Endodermal cell (in vitro differentiated cells): ENCODE measurements around the gene THSD7A. TPM values are rescaled to one million over a fixed set of nuclear protein-coding genes. Genes with fewer than 3 reads are reported as not detected.

ENCODE experiments used
- DNase-seq: peaks from one replicate; pipeline ENCODE4 v3.0.0-alpha.2; 2017
- H3K27ac ChIP-seq: 2 replicates; pipeline ENCODE4 v1.5.1; 2013; ENCODE audit warnings: mild to moderate bottlenecking, low read depth, low read length, moderate library complexity
- H3K27me3 ChIP-seq: 2 replicates; pipeline ENCODE4 v1.6.1; 2013; ENCODE audit warnings: mild to moderate bottlenecking, low read length, moderate library complexity; ENCODE audit not compliant: insufficient read depth, control insufficient read depth, poor library complexity, severe bottlenecking
- H3K36me3 ChIP-seq: 2 replicates; pipeline ENCODE4 v1.7.0; 2013; ENCODE audit warnings: mild to moderate bottlenecking, low read length, moderate library complexity; ENCODE audit not compliant: control insufficient read depth, insufficient read depth
- H3K4me1 ChIP-seq: one replicate; pipeline ENCODE4 v1.7.0; 2013; ENCODE audit warnings: low read length; ENCODE audit not compliant: control insufficient read depth, insufficient read depth
- H3K4me3 ChIP-seq: 2 replicates; pipeline ENCODE4 v1.5.1; 2013; ENCODE audit warnings: mild to moderate bottlenecking, low read length, moderate library complexity
- H3K9ac ChIP-seq: 2 replicates; pipeline ENCODE4 v1.6.1; 2013; ENCODE audit warnings: mild to moderate bottlenecking, low read length, moderate library complexity; ENCODE audit not compliant: poor library complexity, severe bottlenecking; ENCODE audit errors: extremely low read depth
- H3K9me3 ChIP-seq: 2 replicates; pipeline ENCODE4 v1.6.1; 2013; ENCODE audit warnings: mild to moderate bottlenecking, low read length, moderate library complexity; ENCODE audit not compliant: control insufficient read depth
- H3K27ac Mint-ChIP-seq: 2 replicates; pipeline ENCODE4 v1.8.0; 2020; ENCODE audit warnings: mixed read lengths
- H3K27me3 Mint-ChIP-seq: 2 replicates; pipeline ENCODE4 v1.8.0; 2021; ENCODE audit warnings: mild to moderate bottlenecking, mixed read lengths; ENCODE audit not compliant: insufficient read depth
- H3K36me3 Mint-ChIP-seq: 2 replicates; pipeline ENCODE4 v1.8.0; 2020; ENCODE audit warnings: low read depth, mixed read lengths
- H3K4me1 Mint-ChIP-seq: 2 replicates; pipeline ENCODE4 v1.8.0; 2020; ENCODE audit warnings: mixed read lengths
- H3K4me3 Mint-ChIP-seq: 2 replicates; pipeline ENCODE4 v1.8.0; 2020; ENCODE audit warnings: mild to moderate bottlenecking, moderate library complexity, mixed read lengths
- H3K9me3 Mint-ChIP-seq: 2 replicates; pipeline ENCODE4 v1.8.0; 2020; ENCODE audit warnings: mild to moderate bottlenecking, mixed read lengths
- WGBS, 2 experiments: methylation state at CpG; one replicate each; pipeline versions ENCODE4 v1.1.5 to v1.1.7; 2013; ENCODE audit warnings: missing lambda C conversion rate in 2 of 2, mixed read lengths in 1 of 2; ENCODE audit not compliant: insufficient coverage in 1 of 2, insufficient read length in 1 of 2; 5-methylcytosine and 5-hydroxymethylcytosine counted together
- total RNA-seq, 2 donors: library from RNA; stranded (reverse); fragmentation: NEBNext Ultra II Directional in 1 of 2; extraction: Animal tissue kit (Norgen Biotek cat#: 25700) in 1 of 2; gene quantifications; 2 replicates in 1 of 2; 3 replicates in 1 of 2; pipeline ENCODE4 v1.2.1, GENCODE V29; 2021
- TF ChIP-seq, protein P1 (sequence below): fragments of 200-600 bp; sonication (generic); conservative IDR thresholded peaks from 2 replicates; pipeline ENCODE4 v1.5.0; 2021; ENCODE audit warnings: antibody characterized with exemption, mild to moderate bottlenecking

The THSD7A gene
- total RNA-seq, 2 donors from 2014 or later, result 0.73 to 1.3 TPM

DNA sequence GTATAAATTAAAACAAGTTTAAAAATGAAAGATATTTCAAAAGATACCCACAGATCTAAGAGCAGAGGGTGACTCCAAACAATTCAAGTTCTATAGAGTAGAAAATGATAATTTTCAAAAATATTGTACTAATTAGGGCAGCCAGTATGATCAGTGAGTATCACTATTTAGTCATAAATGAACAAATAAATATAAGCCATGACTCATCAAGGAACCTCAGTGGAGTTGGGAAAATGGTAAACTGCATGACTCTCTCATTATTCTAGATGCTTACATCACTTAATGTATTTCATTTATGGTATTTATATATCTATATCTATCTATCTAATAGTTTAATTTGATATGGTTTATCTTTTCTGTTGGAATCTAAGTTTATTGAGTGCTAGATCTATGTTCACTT is 94.3 kb downstream of the THSD7A start:
- no peaks in the 10 kb centered on the region for H3K4me1 ChIP-seq

GRCh38 chr7:11732207-11732606 is 99.8 kb downstream of the THSD7A start:
- Mint-ChIP-seq H3K27ac (no peak overlapping the region), H3K36me3 (no peaks in the 10 kb centered on the region), H3K4me3 (no peak overlapping the region), H3K9me3 (no peaks in the 10 kb centered on the region), H3K27me3 (no peaks in the 10 kb centered on the region), H3K4me1 (peaks cover 3% of the 10 kb centered on the region)
- TF ChIP-seq, protein P1, sequence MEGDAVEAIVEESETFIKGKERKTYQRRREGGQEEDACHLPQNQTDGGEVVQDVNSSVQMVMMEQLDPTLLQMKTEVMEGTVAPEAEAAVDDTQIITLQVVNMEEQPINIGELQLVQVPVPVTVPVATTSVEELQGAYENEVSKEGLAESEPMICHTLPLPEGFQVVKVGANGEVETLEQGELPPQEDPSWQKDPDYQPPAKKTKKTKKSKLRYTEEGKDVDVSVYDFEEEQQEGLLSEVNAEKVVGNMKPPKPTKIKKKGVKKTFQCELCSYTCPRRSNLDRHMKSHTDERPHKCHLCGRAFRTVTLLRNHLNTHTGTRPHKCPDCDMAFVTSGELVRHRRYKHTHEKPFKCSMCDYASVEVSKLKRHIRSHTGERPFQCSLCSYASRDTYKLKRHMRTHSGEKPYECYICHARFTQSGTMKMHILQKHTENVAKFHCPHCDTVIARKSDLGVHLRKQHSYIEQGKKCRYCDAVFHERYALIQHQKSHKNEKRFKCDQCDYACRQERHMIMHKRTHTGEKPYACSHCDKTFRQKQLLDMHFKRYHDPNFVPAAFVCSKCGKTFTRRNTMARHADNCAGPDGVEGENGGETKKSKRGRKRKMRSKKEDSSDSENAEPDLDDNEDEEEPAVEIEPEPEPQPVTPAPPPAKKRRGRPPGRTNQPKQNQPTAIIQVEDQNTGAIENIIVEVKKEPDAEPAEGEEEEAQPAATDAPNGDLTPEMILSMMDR, result no peak
- Histone ChIP-seq H3K4me1 (no peaks in the 10 kb centered on the region), H3K4me3 (no peak overlapping the region), H3K9ac (no peak overlapping the region), H3K36me3 (no peaks in the 10 kb centered on the region), H3K27me3 (no peaks in the 10 kb centered on the region), H3K27ac (no peak overlapping the region), H3K9me3 (no peaks in the 10 kb centered on the region)
- no peak for DNase-seq
- WGBS, 2 experiments, result 92% methylated on average over 2 of the region's 4 CpGs; no CpG with 5 or more reads in 1 of the 2 experiments

More for the DNA sequence above, 94.3 kb downstream of the THSD7A start:
- Mint-ChIP-seq H3K27me3 (no peaks in the 10 kb centered on the region), H3K27ac (no peak overlapping the region), H3K36me3 (no peaks in the 10 kb centered on the region), H3K4me3 (no peak overlapping the region), H3K4me1 (peaks cover 3% of the 10 kb centered on the region), H3K9me3 (no peaks in the 10 kb centered on the region)
- Histone ChIP-seq H3K27me3 (no peaks in the 10 kb centered on the region), H3K36me3 (no peaks in the 10 kb centered on the region), H3K9ac (no peak overlapping the region), H3K4me3 (no peak overlapping the region), H3K9me3 (no peaks in the 10 kb centered on the region), H3K27ac (no peak overlapping the region)
- DNase-seq, result no peak
- TF ChIP-seq, protein P1, result no peak

- Mint-ChIP-seq H3K4me1 (peaks cover 3% of the 10 kb centered on the region), H3K4me3 (no peak overlapping the region), H3K27ac (no peak overlapping the region), H3K27me3 (no peaks in the 10 kb centered on the region), H3K36me3 (no peaks in the 10 kb centered on the region), H3K9me3 (no peaks in the 10 kb centered on the region)
- TF ChIP-seq, protein P1, result no peak
- Histone ChIP-seq H3K27ac (no peak overlapping the region), H3K27me3 (no peaks in the 10 kb centered on the region), H3K36me3 (no peaks in the 10 kb centered on the region), H3K4me1 (no peaks in the 10 kb centered on the region), H3K9me3 (no peaks in the 10 kb centered on the region), H3K9ac (no peak overlapping the region), H3K4me3 (no peak overlapping the region)
- no peak for DNase-seq
- WGBS, 2 experiments, result 94 to 100% methylated on average over 1 of the region's 1 CpG
These were observed 101.3 kb downstream of the THSD7A start for GRCh38 chr7:11730725-11731124.
